Heart right ventricle (tissue), 16 donors: ENCODE measurements around the gene PMF1. TPM values are rescaled to one million over a fixed set of nuclear protein-coding genes. Genes with fewer than 3 reads are reported as not detected.

ENCODE experiments used
- ATAC-seq, 8 donors: fragments of 200-7000 bp; cut with Tn5 transposase; one replicate each; pipeline ENCODE4 v1.9.1; 2020; ENCODE audit warnings: mild to moderate bottlenecking in 8 of 8, moderate library complexity in 8 of 8, moderate number of reproducible peaks in 1 of 8
- DNase-seq, 2 donors: peaks; one replicate each; pipeline ENCODE4 v3.0.0-alpha.2; 2020
- H3K27ac ChIP-seq, 10 donors: fragments of 200-600 bp; sonication (generic) in 2 of 10; one replicate each; pipeline versions ENCODE4 v1.5.0 to v1.8.0; 2020 to 2022; ENCODE audit warnings: mild to moderate bottlenecking in 3 of 10
- H3K27me3 ChIP-seq, 7 donors: fragments of 200-600 bp; one replicate each; pipeline ENCODE4 v1.8.0; 2021 to 2022; ENCODE audit warnings: mild to moderate bottlenecking in 2 of 7
- H3K36me3 ChIP-seq, 9 donors: fragments of 200-600 bp; sonication (generic) in 1 of 9; one replicate each; pipeline versions ENCODE4 v1.5.0 to v1.8.0; 2020 to 2022; ENCODE audit warnings: mild to moderate bottlenecking in 2 of 9
- H3K4me1 ChIP-seq, 9 donors: fragments of 200-600 bp; sonication (generic) in 1 of 9; one replicate each; pipeline versions ENCODE4 v1.5.0 to v1.8.0; 2020 to 2022; ENCODE audit warnings: mild to moderate bottlenecking in 4 of 9
- H3K4me3 ChIP-seq, 10 donors: fragments of 200-600 bp; sonication (generic) in 2 of 10; one replicate each; pipeline versions ENCODE4 v1.5.0 to v1.8.0; 2020 to 2022; ENCODE audit warnings: mild to moderate bottlenecking in 7 of 10, moderate library complexity in 2 of 10
- H3K9me3 ChIP-seq, 11 donors: fragments of 200-600 bp in 10 of 11; sonication (generic) in 2 of 11; one replicate each; pipeline versions ENCODE4 v1.5.0 to v1.8.0; 2013 to 2022; ENCODE audit warnings: mild to moderate bottlenecking in 2 of 11, control low read depth in 1 of 11, moderate library complexity in 1 of 11
- WGBS, 2 donors: extraction: QIAGEN DNeasy Blood & Tissue Kit; methylation state at CpG; one replicate each; pipeline ENCODE4 v1.1.7; 2013; ENCODE audit warnings: inconsistent platforms in 1 of 2; 5-methylcytosine and 5-hydroxymethylcytosine counted together
- intact Hi-C, 10 donors: fragments of 100-400 bp; cut with DNase I; formaldehyde crosslinking; loops; one replicate each; pipeline versions ENCODE4 v1.11.1 to v1.14.2; 2022
- polyA plus RNA-seq, 2 donors: library from polyadenylated mRNA; stranded (reverse); fragments of 200-250 nt; gene quantifications; one replicate each; pipeline ENCODE4 v1.2.3, GENCODE V29; 2013
- total RNA-seq, 10 donors: library from RNA; stranded (reverse); fragmentation: NEBNext Ultra II Directional in 3 of 10; extraction: Animal tissue kit (Norgen Biotek cat#: 25700) in 3 of 10; gene quantifications; one replicate each; pipeline versions ENCODE4 v1.2.1 to v1.2.4, GENCODE V29; 2021 to 2023
- TF ChIP-seq, protein P1 (sequence below), 9 donors: fragments of 200-600 bp; sonication (generic) in 2 of 9; IDR thresholded peaks; one replicate each; pipeline versions ENCODE4 v1.5.0 to v1.8.0; 2021 to 2022; ENCODE audit warnings: antibody characterized with exemption in 9 of 9, mild to moderate bottlenecking in 5 of 9, moderate library complexity in 1 of 9
- donor health status: Arrhythmogenic right ventricular cardiomyopathy.
- donor health status: ischemic (EF 13 %, LVEDD 7.1; RV severe dilation, severe dysfunction).
- donor health status: healthy with polysubstance abuse.
- donor health status: DM: no; HTN: yes; CAD: no.
- donor health status: DM: no; HTN: no; CAD: no.
- donor health status: ischemic (EF 25% LVEDD 6.9; RV normal size, moderate dysfunction).
- donor health status: ischemic (EF 25% LVEDD 5.7; RV mildly dilated, moderate dysfunction).
- donor health status: healthy.
- donor health status: DM: yes; HTN: yes; CAD: no.
- donor health status: Ischemic cardiomyopathy.
- donor health status: ischemic (EF 35%, LVEDD 5.7; RV mildly dilated, moderate dysfunction).
- donor health status: nonischemic (EF 11% LVEDD 7.7; RV severe dilation, severe dysfunction).
- donor health status: DM: yes; HTN: yes; CAD: no.
- donor health status: PGD.
- donor health status: ischemic (EF 29% LVEDD 5.4; RV normal size, mild dysfunction).
- donor health status: nonischemic (EF 23%, LVEDD 6.1; RV moderate dilation, normal function).

The PMF1 gene
- total and polyA plus RNA-seq, 12 donors, result 55.9 to 122 (median 69.9) TPM

DNA sequence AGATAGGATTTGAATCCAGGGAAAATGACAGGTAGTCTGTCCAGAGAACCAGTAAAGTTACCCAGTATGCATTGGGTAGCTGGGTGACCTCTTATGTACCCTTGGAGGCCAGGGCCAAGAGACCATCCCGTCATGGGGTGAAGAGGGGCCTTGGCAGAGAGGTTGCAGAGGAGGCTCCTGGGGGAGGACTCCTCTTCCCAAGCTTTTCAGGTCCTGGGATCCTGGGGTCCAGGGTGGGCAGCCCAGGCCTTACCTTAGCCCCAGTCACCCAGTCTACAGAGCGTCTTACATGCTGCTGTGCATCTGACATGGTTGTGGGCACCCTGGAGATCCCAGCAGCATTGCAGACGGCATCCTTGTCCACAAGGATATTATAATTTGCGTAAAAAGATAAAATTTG is 14.0 kb downstream of the PMF1 start:
- no peak for DNase-seq
- intact Hi-C loops, result loop anchor here in 2 of 10 donors (5.0 kb wide), 2 partner anchors 89 to 134 kb away; no protein-coding TSS in a partner anchor
- H3K4me1 ChIP-seq, result peaks cover 0 to 9% (median 4%) of the 10 kb centered on the region in 9 donors
- no peaks in the 10 kb centered on the region for H3K27me3 ChIP-seq
- H3K36me3 ChIP-seq, result peaks cover 0 to 82% (median 28%) of the 10 kb centered on the region in 9 donors
- H3K9me3 ChIP-seq, result no peaks in the 10 kb centered on the region
- WGBS, 2 donors, result 78 to 82% methylated on average over 4 of the region's 4 CpGs
- no peak overlapping the region for H3K4me3 ChIP-seq
- H3K27ac ChIP-seq, result no peak overlapping the region
- peak in 1 of 8 donors; percentile 36 for ATAC-seq
- TF ChIP-seq, protein P1, sequence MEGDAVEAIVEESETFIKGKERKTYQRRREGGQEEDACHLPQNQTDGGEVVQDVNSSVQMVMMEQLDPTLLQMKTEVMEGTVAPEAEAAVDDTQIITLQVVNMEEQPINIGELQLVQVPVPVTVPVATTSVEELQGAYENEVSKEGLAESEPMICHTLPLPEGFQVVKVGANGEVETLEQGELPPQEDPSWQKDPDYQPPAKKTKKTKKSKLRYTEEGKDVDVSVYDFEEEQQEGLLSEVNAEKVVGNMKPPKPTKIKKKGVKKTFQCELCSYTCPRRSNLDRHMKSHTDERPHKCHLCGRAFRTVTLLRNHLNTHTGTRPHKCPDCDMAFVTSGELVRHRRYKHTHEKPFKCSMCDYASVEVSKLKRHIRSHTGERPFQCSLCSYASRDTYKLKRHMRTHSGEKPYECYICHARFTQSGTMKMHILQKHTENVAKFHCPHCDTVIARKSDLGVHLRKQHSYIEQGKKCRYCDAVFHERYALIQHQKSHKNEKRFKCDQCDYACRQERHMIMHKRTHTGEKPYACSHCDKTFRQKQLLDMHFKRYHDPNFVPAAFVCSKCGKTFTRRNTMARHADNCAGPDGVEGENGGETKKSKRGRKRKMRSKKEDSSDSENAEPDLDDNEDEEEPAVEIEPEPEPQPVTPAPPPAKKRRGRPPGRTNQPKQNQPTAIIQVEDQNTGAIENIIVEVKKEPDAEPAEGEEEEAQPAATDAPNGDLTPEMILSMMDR (IDR thresholded peaks at IDR 0.05), result no peak

GRCh38 chr1:156228501-156228900 is 15.7 kb downstream of the PMF1 start:
- peak overlapping the region in 1 of 10 donors; percentile 47 for H3K27ac ChIP-seq
- H3K4me3 ChIP-seq, result no peak overlapping the region
- H3K4me1 ChIP-seq, result peaks cover 0 to 10% (median 4%) of the 10 kb centered on the region in 9 donors
- TF ChIP-seq, protein P1 (IDR thresholded peaks at IDR 0.05), result no peak
- whole genome bisulfite sequencing, 2 donors, result 76 to 89% methylated on average over 7 of the region's 7 CpGs
- H3K9me3 ChIP-seq, result no peaks in the 10 kb centered on the region
- intact Hi-C loops, result loop anchor here in 2 of 10 donors (5.0 kb wide), 2 partner anchors 91 to 136 kb away; no protein-coding TSS in a partner anchor
- peak in 2 of 8 donors; percentile 13 to 39 for ATAC-seq
- H3K27me3 ChIP-seq, result no peaks in the 10 kb centered on the region
- peaks cover 0 to 79% (median 13%) of the 10 kb centered on the region in 9 donors for H3K36me3 ChIP-seq
- no peak for DNase-seq

DNA sequence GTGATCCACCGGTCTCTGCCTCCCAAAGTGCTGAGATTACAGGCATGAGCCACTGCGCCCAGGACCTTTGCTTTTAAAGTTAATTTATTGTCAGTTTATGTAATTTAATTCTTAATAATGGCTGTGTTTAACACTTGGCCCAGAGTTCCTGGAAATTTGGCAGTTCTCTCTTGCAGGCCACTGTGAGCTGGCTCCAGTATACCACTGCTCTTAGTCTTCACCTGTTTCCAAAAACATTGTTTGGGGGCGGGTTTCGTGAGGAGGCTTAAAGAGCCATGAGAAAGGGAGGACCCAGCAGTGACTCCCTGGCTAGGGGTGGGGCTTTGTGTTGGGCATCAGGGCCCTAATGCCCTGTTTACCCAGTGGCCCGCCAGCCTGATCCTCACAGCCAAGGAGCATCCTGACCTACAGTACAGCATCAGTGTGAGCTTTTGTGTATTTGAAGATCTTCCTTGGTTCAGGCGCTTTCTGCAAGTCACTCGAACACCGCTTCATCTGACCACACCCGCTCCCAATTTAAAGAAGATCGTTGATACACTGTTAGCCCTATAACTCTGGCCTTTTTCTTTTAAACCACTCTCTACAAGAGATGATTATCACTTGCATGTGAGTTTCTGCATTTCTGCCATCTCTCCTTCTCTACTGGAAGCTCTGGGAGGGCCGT is 17.1 kb downstream of the PMF1 start:
- WGBS, 2 donors, result 93 to 97% methylated on average over 11 of the region's 11 CpGs
- peaks cover 0 to 11% (median 4%) of the 10 kb centered on the region in 9 donors for H3K4me1 ChIP-seq
- H3K9me3 ChIP-seq, result no peaks in the 10 kb centered on the region
- DNase-seq, result no peak
- H3K27ac ChIP-seq, result no peak overlapping the region
- H3K4me3 ChIP-seq, result no peak overlapping the region
- H3K27me3 ChIP-seq, result no peaks in the 10 kb centered on the region
- TF ChIP-seq, protein P1 (IDR thresholded peaks at IDR 0.05), result no peak
- H3K36me3 ChIP-seq, result peaks cover 0 to 83% (median 16%) of the 10 kb centered on the region in 9 donors
- intact Hi-C loops, result loop anchor here in 2 of 10 donors (5.0 kb wide), 2 partner anchors 93 to 138 kb away; no protein-coding TSS in a partner anchor
- ATAC-seq, result no peak

DNA sequence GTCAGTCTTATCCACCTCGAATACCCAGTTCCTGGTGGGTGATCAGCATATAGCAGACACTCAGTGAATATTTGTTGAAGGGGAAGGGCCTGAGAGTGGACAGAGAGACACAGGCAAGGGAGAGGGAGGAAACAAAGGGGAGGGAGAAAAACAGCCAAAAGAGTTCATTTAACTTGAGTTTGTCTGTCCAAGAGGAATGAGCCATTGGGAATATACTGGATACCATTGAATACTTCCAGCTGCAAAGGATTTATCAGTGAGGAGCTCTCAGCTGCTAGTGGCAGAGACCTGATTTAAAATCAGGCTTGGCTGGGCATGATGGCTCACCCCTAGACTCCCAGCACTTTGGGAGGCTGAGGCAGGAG is 17.6 kb downstream of the PMF1 start:
- TF ChIP-seq, protein P1 (IDR thresholded peaks at IDR 0.05), result no peak

More for the DNA sequence above, 17.6 kb downstream of the PMF1 start:
- Histone ChIP-seq H3K36me3 (peaks cover 0 to 88% (median 16%) of the 10 kb centered on the region in 9 donors), H3K27me3 (no peaks in the 10 kb centered on the region), H3K4me1 (peaks cover 0 to 11% (median 2%) of the 10 kb centered on the region in 9 donors), H3K9me3 (no peaks in the 10 kb centered on the region), H3K27ac (no peak overlapping the region), H3K4me3 (no peak overlapping the region)
- intact Hi-C loops, result no loop called here
- ATAC-seq, result no peak
- WGBS, 2 donors, result 79 to 88% methylated on average over 1 of the region's 1 CpG
- DNase-seq, result no peak
